C4-2B (cell line): ENCODE data around the gene FGF6.

Experiments used
- H3K27ac ChIP-seq: fragments of 450-650 bp; 2 replicates; pipeline ENCODE4 v1.5.1; 2017
- ZFX ChIP-seq: fragments of 450-650 bp; IDR thresholded peaks from 2 replicates; pipeline ENCODE4 v1.6.1; 2017
- TF ChIP-seq, protein P1 (sequence below): fragments of 450-650 bp; conservative IDR thresholded peaks from 2 replicates; pipeline ENCODE4 v1.5.1; 2017; ENCODE audit warnings: mild to moderate bottlenecking

The FGF6 gene

DNA sequence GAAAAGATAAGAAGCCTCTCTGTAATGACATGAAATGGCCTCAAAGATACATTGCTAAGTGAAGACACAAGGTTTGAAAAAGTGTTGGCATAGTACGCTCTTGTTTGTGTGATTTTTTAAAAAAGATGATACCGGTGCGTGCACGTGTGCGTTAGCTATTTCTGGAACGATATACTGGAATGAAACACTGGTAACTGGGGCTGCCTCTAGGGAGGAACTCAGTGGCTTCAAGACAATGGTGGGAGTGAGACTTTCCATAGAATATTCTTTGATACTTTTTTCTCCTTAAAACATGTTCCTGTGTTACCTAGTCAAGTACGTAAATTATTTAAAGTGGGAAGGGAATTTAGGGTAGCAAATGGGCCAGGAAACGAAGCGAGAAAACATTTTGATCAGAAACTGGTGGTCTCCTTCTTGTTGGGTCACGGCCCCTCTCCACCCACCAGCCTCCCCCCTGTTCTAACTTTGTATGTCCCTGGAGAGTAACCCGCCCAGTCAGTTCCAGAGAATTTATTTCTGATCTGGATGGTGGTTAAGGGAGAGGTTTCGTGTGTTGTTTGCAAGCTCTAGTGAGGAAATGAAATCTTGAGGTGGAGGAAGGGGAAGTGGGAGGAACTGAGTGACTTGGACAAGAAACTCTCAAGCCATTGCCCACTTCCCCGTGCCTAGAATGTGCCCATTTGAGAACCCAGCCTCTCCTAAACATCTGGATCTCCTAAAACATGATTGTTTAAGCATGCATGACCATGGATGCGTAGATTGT is 6.6 kb downstream of the FGF6 start:
- H3K27ac ChIP-seq = no peak overlapping the region
- TF ChIP-seq ZFX = no peak
- TF ChIP-seq, protein P1, sequence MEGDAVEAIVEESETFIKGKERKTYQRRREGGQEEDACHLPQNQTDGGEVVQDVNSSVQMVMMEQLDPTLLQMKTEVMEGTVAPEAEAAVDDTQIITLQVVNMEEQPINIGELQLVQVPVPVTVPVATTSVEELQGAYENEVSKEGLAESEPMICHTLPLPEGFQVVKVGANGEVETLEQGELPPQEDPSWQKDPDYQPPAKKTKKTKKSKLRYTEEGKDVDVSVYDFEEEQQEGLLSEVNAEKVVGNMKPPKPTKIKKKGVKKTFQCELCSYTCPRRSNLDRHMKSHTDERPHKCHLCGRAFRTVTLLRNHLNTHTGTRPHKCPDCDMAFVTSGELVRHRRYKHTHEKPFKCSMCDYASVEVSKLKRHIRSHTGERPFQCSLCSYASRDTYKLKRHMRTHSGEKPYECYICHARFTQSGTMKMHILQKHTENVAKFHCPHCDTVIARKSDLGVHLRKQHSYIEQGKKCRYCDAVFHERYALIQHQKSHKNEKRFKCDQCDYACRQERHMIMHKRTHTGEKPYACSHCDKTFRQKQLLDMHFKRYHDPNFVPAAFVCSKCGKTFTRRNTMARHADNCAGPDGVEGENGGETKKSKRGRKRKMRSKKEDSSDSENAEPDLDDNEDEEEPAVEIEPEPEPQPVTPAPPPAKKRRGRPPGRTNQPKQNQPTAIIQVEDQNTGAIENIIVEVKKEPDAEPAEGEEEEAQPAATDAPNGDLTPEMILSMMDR = no peak

DNA sequence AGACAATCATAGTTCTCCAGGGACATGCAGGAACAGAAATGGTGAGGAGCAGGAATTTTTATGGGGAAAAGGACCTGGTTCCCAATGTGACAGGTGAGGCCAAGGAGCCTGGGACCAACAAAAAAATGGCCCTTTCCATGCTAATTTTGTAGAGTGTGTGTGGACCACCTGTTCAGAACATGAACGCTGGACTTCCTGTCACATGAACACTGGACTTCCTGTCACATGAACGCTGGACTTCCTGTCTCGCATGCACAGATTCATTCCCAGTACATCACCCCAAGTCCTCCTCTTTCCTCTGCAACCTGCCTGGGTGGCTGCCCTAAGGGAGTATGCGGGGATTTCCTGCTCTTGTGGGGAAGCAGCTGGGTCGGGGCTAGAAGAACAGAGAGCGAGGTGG is 10.1 kb downstream of the FGF6 start:
- TF ChIP-seq, protein P1 = no peak
- no peak for TF ChIP-seq ZFX
- no peak overlapping the region for H3K27ac ChIP-seq

DNA sequence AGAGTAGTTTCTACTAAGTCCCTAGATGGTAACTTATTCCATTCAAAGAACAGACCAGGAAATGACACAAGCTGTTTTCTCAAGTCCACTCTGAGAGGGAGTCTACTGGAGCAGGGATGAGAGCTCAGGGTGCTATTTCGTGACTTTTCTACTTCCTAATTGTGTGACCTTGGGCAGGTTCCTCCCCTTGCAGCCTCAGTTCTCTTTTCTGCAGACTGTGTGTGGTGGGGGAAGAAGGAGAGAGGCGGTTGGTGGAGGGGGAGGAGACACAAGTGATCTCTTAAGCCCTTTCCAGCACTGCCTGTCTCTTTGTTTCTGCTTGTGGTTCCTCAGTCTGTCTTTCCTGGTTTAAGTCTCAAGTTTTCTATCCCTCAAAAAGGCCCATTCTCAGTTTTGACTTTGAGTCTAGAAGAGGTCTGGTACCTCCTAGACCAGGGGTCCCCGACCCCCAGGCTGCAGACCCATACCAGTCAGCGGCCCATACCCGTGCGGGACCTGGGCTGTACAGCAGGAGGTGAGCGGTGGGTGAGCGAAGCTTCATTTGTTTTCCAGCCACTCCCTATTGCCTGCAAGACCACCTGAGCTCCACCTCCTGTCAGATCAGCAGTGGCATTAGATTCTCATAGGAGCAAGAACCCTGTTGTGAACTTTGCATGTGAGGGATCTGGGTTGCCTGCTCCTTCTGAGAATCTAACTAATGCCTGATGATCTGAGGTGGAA is 10.7 kb downstream of the FGF6 start:
- no peak overlapping the region for H3K27ac ChIP-seq
- TF ChIP-seq ZFX = no peak
- TF ChIP-seq, protein P1 = no peak

- no peak overlapping the region for H3K27ac ChIP-seq
- TF ChIP-seq, protein P1 = no peak
- no peak for TF ChIP-seq ZFX
Measured at GRCh38 chr12:4434301-4434700, 11.3 kb downstream of the FGF6 start.

GRCh38 chr12:4433745-4434058 is 11.9 kb downstream of the FGF6 start:
- H3K27ac ChIP-seq = no peak overlapping the region
- TF ChIP-seq ZFX = no peak
- TF ChIP-seq, protein P1 = no peak

DNA sequence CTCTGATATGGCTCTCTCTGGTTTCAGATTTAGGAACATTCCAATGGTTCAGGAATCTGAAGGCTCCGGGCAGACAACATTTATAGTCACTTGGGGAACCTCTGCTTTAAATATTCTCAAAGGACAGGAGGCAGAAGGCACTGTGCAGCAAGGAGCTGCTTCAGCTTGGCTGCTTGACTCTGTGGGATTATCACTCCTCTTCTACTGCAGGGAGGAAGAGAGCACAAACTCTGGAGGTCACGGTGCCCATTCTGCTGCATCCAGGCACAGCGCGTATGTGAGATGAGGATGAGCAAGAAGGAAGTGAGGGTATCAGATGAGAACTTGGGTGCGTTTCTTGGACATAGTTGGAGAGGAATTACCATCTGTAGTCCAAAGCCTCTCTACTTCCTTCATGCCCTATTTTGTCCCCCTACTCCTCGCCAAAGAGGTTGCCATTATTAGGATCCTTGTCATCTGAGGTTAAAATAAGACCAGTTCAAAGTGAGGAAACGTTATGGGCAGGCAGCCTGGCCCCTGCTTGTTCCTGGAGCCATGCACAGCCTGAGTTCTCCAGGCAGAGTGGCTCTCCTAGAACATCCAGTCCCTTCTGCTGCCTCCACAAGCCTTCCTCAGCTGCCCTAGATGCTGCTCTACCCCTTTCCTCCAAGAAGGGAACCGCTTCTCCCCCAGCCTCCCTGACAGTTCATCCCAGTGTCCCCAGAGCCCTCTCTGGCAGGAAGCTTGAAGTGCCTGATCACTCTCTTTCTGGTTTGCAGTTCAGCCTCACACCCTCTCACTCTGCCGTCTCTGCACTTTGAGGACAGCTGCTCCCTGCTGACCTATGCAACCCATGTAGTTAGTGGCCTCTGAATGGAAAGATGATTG is 12.5 kb downstream of the FGF6 start:
- TF ChIP-seq ZFX = no peak
- TF ChIP-seq, protein P1 = no peak
- no peak overlapping the region for H3K27ac ChIP-seq

DNA sequence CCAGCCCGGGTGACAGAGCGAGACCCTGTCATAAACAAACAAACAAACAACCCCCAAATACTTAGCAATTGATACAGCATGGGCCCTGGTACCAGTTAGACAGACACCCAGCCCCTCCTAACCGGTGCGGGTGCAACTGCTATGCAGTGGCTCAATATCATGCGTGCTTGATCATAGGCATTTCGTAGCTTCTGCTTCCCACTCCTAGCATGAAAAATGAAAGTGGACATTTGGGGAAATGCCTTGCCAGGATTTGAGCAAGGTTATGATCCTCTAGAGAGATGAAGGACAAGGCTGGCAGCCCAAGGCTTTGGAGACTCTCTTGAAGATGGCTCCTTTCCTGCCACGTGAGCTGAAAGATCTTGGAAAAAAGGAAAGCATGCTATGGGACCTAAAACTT is 13.7 kb downstream of the FGF6 start:
- no peak overlapping the region for H3K27ac ChIP-seq
- no peak for TF ChIP-seq ZFX
- TF ChIP-seq, protein P1 = no peak
